Measurements from ENCODE around the gene GNA15.
A peak's percentile ranks its signal among the peaks of the same experiment; 100 is the strongest.

DNA sequence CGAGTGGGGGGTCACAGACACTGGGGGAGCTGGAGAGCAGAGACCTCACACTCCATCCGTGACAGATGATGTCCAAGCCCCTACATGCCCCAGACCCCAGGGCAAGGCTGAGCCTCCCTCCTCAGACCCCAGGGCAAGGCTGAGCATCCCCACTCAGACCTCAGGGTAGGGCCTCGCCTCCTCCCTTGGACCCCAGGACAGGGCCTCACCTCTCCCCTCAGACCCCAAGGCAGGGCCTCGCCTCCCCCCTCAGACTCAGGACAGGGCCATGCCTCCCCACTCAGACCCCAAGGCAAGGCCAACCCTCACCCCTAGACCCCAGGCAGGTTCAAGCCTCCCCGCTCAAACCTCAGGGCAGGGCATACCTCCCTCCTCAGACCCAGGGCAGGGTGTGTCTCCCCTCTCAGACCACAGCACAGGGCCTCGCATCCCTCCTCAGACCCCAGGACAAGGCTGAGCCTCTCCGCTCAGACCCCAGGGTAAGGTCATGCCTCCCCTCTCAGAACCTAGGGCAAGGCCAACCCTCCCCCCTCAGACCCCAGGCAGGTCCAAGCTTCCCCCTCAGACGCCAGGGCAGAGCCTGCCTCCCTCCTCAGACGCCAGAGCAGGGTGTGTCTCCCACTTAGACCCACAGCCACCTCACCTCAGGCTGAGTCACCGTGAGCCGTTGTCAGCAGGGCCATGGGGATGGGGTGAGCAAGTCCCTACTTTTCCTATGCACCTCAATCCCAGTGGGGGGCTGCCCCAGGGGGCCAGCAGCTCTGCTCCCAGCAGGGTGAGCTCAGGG lies 41.1 kb downstream of the GNA15 start:
- TF ChIP-seq POLR2A (IDR thresholded peaks at IDR 0.05), result peak in 1 of 4 donors; percentile 32
- TF ChIP-seq, protein P1, sequence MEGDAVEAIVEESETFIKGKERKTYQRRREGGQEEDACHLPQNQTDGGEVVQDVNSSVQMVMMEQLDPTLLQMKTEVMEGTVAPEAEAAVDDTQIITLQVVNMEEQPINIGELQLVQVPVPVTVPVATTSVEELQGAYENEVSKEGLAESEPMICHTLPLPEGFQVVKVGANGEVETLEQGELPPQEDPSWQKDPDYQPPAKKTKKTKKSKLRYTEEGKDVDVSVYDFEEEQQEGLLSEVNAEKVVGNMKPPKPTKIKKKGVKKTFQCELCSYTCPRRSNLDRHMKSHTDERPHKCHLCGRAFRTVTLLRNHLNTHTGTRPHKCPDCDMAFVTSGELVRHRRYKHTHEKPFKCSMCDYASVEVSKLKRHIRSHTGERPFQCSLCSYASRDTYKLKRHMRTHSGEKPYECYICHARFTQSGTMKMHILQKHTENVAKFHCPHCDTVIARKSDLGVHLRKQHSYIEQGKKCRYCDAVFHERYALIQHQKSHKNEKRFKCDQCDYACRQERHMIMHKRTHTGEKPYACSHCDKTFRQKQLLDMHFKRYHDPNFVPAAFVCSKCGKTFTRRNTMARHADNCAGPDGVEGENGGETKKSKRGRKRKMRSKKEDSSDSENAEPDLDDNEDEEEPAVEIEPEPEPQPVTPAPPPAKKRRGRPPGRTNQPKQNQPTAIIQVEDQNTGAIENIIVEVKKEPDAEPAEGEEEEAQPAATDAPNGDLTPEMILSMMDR (IDR thresholded peaks at IDR 0.05), result peak in 1 of 6 experiments; percentile 1

All from esophagus squamous epithelium (tissue), 4 donors.